Measurements from ENCODE around the gene SMYD3. TPM values are rescaled to one million over a fixed set of nuclear protein-coding genes. Genes with fewer than 3 reads are reported as not detected.

SMYD3 gene
- polyA plus RNA-seq, 1 donor from 2014 or later, result 48.6 TPM

DNA sequence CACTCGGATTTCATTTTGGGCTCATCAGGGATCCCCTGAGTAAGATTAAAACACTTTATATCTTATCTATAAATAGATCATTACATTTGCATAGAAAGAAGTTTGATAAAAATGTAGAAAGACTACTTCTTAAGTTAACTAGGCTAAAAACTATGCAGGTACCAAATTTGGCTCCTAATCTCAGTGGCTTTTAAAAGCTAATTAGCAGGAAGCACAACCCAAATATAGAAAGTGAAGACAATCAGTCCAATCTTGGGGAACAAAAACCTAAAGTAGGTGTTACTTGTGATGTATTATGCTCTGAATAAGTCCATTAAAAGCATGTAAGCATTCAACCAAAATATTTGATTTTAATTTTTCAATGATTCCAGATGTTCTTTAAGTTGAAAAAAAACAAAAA lies 35.4 kb downstream of the SMYD3 start:
- Histone ChIP-seq H3K36me3 (ENCODE audit: insufficient read depth, low read length) (no peaks in the 10 kb centered on the region), H3K79me2 (replicated peaks; ENCODE audit: insufficient read depth, low read length) (no peaks in the 10 kb centered on the region), H2AFZ (ENCODE audit: low read depth, low read length) (no peak overlapping the region), H3K9me3 (ENCODE audit: low read length) (no peaks in the 10 kb centered on the region), H3F3A (ENCODE audit: insufficient read depth, low read length, poor library complexity, severe bottlenecking) (no peaks in the 10 kb centered on the region), H4K20me1 (ENCODE audit: insufficient read depth) (no peaks in the 10 kb centered on the region), H3K9ac (ENCODE audit: low read length) (no peak overlapping the region), H3K27ac (ENCODE audit: low read length) (no peak overlapping the region), H3K27me3 (ENCODE audit: insufficient read depth, low read depth, low read length) (no peaks in the 10 kb centered on the region), H3K4me2 (ENCODE audit: low read length) (no peak overlapping the region), H3K9me2 (ENCODE audit: insufficient read depth, low read length) (no peaks in the 10 kb centered on the region), H3K4me3 (ENCODE audit: low read length) (no peak overlapping the region)
- TF ChIP-seq SMC3 (conservative IDR thresholded peaks at IDR 0.05; ENCODE audit: poor library complexity) (no peak), EZH2 (IDR thresholded peaks at IDR 0.05; ENCODE audit: borderline replicate concordance, insufficient read depth, low read length, poor library complexity, severe bottlenecking) (no peak)
- TF ChIP-seq, protein P1, sequence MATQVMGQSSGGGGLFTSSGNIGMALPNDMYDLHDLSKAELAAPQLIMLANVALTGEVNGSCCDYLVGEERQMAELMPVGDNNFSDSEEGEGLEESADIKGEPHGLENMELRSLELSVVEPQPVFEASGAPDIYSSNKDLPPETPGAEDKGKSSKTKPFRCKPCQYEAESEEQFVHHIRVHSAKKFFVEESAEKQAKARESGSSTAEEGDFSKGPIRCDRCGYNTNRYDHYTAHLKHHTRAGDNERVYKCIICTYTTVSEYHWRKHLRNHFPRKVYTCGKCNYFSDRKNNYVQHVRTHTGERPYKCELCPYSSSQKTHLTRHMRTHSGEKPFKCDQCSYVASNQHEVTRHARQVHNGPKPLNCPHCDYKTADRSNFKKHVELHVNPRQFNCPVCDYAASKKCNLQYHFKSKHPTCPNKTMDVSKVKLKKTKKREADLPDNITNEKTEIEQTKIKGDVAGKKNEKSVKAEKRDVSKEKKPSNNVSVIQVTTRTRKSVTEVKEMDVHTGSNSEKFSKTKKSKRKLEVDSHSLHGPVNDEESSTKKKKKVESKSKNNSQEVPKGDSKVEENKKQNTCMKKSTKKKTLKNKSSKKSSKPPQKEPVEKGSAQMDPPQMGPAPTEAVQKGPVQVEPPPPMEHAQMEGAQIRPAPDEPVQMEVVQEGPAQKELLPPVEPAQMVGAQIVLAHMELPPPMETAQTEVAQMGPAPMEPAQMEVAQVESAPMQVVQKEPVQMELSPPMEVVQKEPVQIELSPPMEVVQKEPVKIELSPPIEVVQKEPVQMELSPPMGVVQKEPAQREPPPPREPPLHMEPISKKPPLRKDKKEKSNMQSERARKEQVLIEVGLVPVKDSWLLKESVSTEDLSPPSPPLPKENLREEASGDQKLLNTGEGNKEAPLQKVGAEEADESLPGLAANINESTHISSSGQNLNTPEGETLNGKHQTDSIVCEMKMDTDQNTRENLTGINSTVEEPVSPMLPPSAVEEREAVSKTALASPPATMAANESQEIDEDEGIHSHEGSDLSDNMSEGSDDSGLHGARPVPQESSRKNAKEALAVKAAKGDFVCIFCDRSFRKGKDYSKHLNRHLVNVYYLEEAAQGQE (IDR thresholded peaks at IDR 0.05; ENCODE audit: borderline replicate concordance), result no peak

DNA sequence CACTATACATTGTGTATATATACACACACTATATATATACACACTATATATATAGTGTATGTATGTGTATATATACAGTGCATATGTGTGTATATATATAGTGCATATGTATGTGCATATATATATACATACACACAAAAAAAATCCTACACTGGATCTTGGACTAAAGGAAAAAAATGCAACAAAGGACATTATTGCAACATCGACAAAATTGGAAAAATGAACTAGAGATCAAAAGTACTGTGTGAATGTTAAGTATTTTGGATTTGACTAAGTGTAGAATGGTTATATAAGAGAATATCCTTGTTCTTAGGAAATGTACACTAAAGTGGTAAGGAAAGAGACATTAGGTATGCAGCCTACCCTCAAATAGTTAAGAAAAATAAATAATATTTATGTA lies 36.5 kb downstream of the SMYD3 start:
- H3K4me3 ChIP-seq (ENCODE audit: low read length), result no peak overlapping the region
- H3K9me3 ChIP-seq (ENCODE audit: low read length), result no peaks in the 10 kb centered on the region
- no peaks in the 10 kb centered on the region for H3K27me3 ChIP-seq (ENCODE audit: insufficient read depth, low read depth, low read length)
- H3K27ac ChIP-seq (ENCODE audit: low read length), result no peak overlapping the region
- H3K79me2 ChIP-seq (replicated peaks; ENCODE audit: insufficient read depth, low read length), result no peaks in the 10 kb centered on the region
- no peak for TF ChIP-seq SMC3 (conservative IDR thresholded peaks at IDR 0.05; ENCODE audit: poor library complexity)
- TF ChIP-seq, protein P2, sequence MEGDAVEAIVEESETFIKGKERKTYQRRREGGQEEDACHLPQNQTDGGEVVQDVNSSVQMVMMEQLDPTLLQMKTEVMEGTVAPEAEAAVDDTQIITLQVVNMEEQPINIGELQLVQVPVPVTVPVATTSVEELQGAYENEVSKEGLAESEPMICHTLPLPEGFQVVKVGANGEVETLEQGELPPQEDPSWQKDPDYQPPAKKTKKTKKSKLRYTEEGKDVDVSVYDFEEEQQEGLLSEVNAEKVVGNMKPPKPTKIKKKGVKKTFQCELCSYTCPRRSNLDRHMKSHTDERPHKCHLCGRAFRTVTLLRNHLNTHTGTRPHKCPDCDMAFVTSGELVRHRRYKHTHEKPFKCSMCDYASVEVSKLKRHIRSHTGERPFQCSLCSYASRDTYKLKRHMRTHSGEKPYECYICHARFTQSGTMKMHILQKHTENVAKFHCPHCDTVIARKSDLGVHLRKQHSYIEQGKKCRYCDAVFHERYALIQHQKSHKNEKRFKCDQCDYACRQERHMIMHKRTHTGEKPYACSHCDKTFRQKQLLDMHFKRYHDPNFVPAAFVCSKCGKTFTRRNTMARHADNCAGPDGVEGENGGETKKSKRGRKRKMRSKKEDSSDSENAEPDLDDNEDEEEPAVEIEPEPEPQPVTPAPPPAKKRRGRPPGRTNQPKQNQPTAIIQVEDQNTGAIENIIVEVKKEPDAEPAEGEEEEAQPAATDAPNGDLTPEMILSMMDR (IDR thresholded peaks at IDR 0.05; ENCODE audit: poor library complexity, severe bottlenecking), result no peak
- TF ChIP-seq RAD21 (conservative IDR thresholded peaks at IDR 0.05), result no peak
- no peak overlapping the region for H3K4me2 ChIP-seq (ENCODE audit: low read length)
- no peaks in the 10 kb centered on the region for H3K36me3 ChIP-seq (ENCODE audit: insufficient read depth, low read length)
- no peaks in the 10 kb centered on the region for H3F3A ChIP-seq (ENCODE audit: insufficient read depth, low read length, poor library complexity, severe bottlenecking)
- H3K9me2 ChIP-seq (ENCODE audit: insufficient read depth, low read length), result no peaks in the 10 kb centered on the region
- no peak overlapping the region for H3K9ac ChIP-seq (ENCODE audit: low read length)
- H2AFZ ChIP-seq (ENCODE audit: low read depth, low read length), result no peak overlapping the region
- H4K20me1 ChIP-seq (ENCODE audit: insufficient read depth), result no peaks in the 10 kb centered on the region

DNA sequence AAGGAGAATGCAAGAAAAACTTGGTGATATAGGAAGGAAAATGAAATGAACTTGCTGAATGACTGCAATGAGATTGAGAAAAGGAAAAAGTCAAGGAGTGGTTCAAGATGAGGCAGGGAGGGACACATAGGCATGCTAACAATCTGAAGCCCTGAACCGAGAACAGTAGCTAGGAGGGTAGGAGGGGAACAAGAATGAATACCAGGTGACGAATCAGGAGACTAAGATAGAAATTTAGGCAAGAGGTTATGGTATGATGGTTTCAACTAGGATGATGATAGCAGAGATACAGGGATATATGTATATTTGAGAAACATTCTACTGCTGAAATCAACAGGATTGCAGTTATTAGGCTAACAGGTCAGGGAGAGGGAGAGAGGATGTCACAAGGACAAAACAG lies 44.1 kb downstream of the SMYD3 start:
- no peaks in the 10 kb centered on the region for H3K9me2 ChIP-seq (ENCODE audit: insufficient read depth, low read length)
- no peaks in the 10 kb centered on the region for H3K27me3 ChIP-seq (ENCODE audit: insufficient read depth, low read depth, low read length)
- no peak overlapping the region for H3K27ac ChIP-seq (ENCODE audit: low read length)
- H3F3A ChIP-seq (ENCODE audit: insufficient read depth, low read length, poor library complexity, severe bottlenecking), result no peaks in the 10 kb centered on the region
- H3K9me3 ChIP-seq (ENCODE audit: low read length), result no peaks in the 10 kb centered on the region
- TF ChIP-seq, protein P1 (IDR thresholded peaks at IDR 0.05; ENCODE audit: borderline replicate concordance), result no peak
- TF ChIP-seq TAF1 (IDR thresholded peaks at IDR 0.05; ENCODE audit: low read depth) (no peak), RAD21 (conservative IDR thresholded peaks at IDR 0.05) (no peak), MXI1 (conservative IDR thresholded peaks at IDR 0.05; ENCODE audit: poor library complexity, severe bottlenecking) (no peak), POLR2AphosphoS5 (IDR thresholded peaks at IDR 0.05) (no peak)
- TF ChIP-seq, protein P2 (IDR thresholded peaks at IDR 0.05; ENCODE audit: poor library complexity, severe bottlenecking), result no peak
- no peak overlapping the region for H3K4me3 ChIP-seq (ENCODE audit: low read length)
- H4K20me1 ChIP-seq (ENCODE audit: insufficient read depth), result no peaks in the 10 kb centered on the region
- H3K36me3 ChIP-seq (ENCODE audit: insufficient read depth, low read length), result no peaks in the 10 kb centered on the region
- H3K79me2 ChIP-seq (replicated peaks; ENCODE audit: insufficient read depth, low read length), result no peaks in the 10 kb centered on the region
- no peak overlapping the region for H3K4me2 ChIP-seq (ENCODE audit: low read length)
- H2AFZ ChIP-seq (ENCODE audit: low read depth, low read length), result no peak overlapping the region
- no peak overlapping the region for H3K9ac ChIP-seq (ENCODE audit: low read length)

Measured in neural cell (in vitro differentiated cells).